HK-2 (cell line): ENCODE measurements around the gene CCDC141.
A peak's percentile ranks its signal among the peaks of the same experiment; 100 is the strongest.

Source experiments
- DNase-seq: peaks from one replicate; pipeline ENCODE4 v3.0.0-alpha.2; 2018; ENCODE audit not compliant: unreplicated experiment

Gene CCDC141

GRCh38 chr2:178980815-178981214 is 69.1 kb downstream of the CCDC141 start:
- no peak for DNase-seq

- DNase-seq = no peak
These were observed 71.3 kb downstream of the CCDC141 start for GRCh38 chr2:178978667-178979066.

DNA sequence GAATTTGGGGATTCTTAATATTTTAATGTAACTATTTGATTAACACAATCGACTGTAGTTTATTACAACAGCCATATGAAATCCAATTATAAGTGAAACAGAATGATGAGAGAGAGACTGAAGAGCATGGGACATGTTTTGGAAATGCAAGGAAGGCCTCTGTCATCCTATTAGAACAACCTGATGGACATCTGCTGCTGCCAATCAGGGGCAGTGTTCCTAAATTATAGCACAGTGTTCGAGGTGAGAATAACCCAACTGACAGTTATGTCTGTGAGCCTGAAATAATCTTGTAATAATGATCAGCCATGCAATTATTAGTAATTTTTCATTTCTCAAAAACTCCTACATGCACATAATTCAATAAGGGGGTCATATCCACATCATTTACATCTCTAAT is 73.6 kb downstream of the CCDC141 start:
- no peak for DNase-seq

DNA sequence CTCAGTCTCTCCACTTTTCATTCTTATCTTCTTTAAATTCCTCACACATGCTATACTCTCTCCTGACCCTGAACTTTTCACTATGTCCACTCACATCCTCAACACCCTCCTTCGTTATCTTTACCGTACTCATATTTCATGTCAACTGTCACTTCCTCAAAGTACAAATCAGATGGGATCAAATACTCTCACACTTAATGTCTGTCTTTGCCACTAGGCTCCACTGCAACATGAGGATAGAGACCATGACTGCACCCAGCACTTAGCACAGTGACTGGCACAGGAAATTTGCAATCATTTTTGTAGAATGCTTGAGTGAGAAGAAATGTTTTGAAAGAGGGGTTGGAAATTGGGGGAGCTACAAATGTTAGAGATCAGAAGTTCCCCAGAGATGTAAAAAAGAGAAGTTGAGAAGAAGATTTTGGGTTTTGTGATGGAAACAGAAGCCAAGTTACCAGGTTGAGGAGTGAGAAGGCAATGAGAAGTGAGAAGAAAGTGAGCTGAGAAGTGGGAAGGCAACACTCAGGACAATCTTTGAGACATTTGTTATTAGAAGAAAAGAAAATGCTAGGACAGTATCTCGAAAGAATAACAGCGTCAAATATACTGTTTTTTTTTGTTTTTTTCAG is 87.0 kb downstream of the CCDC141 start:
- DNase-seq = no peak

DNA sequence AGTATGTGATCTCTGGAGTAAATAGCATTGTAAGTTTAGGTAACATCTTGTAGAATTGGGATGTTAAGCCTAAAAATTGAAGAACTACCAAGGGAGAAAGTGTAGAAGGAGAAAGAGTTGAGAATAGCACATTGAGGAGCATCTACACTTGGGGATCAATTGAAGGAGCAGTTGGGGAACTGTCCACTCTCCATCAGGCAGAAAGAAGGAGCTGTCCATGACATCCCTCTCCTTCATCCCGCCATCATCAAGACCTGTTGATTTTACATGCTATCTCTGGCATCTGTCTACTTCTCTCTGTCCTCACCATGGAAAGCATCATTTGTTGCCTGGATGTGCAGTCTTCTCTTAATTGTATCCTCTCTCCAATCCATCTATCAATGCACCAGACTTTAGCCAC is 87.8 kb downstream of the CCDC141 start:
- no peak for DNase-seq

DNA sequence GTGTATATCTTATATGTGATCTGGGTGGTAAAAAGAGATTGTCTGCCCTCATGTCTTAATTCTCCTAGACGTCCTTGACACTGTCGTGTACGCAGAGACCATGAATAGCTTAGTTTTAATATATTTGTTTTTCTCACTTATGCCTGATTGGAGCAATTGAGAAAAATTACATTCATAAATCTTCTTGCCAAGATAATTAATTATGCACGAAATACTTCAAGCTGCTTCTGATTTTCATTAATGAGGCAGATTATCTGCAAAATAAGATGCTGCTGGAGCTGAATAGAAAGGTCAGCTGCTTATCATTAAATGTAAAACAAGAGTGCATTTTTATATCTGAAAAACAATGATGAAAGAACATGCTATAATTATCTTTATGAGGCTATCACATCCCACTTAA is 95.9 kb downstream of the CCDC141 start:
- no peak for DNase-seq

DNA sequence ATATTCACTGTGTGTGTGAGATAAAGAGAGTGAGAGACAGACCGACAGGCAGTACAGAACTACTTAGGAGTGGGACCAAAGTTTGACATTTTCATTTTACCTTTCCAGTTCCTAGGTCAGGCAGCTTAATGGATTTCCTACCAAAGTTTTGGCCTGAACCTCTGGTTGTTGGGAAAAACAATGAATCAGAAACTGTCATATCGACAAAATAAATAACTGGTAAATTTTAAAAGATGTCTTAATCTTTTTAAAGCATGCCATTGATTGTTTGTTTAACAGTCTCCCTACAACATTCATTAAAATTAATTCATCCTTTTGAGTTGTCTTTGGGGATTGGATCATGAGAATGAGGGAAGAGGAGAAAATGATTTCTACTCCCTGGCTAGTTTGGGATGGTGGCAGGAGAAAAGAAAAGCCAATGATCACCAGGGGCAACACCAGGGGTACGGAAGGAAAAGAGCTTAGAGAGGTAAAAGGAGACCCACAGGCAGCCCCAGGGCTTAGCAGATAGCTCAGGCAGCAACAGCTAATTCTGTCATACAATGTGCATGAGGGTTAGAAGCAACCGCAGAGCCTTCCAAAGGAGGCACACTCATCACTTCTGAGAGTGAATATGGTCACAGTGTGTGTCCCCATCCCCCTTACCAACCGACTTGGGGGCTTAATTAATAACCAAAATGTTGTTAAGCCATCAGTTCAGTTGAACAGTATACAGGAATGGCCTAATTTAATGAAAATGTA is 98.5 kb downstream of the CCDC141 start:
- no peak for DNase-seq

DNA sequence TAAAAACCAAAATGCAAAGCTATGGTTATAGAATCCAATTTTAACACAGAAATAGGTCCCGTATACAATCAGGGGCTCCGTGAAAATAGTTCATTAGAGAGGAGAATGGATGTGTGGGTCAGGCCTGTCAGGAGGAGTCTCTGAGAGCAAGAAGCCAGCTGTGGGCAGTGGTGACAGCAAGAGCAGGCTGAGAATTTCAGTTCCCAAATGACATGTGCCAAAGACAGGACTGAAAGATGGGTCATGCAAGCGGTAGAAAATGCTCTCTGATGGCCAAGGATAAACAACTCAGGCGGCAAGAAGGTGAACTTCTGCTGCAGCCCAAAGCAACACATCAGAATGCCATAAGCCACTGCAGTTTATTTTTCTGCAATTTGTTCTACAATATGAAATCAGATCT is 100.4 kb downstream of the CCDC141 start:
- DNase-seq = no peak

GRCh38 chr2:178949151-178949550 is 100.8 kb downstream of the CCDC141 start:
- no peak for DNase-seq

DNA sequence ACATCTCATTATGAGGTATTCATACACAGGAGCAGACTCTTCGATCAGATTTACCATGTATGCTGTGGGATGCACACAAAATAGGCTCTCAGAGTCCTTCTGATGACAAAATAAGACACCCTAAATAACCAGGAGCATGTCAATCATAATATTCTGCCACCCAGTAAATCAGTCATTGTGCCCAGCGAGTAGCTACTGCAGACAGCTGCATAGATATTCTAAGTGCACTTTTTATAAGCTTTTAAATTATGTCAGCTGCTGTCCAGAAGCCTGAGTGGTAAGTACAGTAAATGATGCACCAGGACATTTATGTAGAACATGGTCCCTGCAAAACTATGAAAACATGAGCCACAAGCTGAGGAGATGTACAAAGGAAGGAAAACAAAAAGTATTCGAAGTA is 102.9 kb downstream of the CCDC141 start:
- DNase-seq = no peak

DNA sequence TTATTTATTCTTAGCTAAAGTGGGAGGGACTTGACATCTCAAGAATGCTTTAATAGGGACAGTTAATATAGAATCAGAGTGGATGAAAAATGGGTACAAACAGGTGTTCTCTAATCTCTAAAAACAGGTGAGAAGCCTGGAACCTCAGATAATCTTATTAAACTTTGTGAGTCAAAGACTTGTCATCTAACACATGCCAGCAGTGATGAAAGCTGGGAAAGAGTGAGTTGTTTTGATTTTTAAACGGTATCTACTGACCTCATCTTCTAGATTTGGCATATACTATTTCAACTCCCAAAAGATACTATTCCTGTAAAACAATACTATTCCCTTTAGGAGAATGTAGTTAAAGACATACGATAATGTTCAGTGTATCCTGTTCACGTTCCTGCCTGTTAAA is 103.4 kb downstream of the CCDC141 start:
- no peak for DNase-seq

DNA sequence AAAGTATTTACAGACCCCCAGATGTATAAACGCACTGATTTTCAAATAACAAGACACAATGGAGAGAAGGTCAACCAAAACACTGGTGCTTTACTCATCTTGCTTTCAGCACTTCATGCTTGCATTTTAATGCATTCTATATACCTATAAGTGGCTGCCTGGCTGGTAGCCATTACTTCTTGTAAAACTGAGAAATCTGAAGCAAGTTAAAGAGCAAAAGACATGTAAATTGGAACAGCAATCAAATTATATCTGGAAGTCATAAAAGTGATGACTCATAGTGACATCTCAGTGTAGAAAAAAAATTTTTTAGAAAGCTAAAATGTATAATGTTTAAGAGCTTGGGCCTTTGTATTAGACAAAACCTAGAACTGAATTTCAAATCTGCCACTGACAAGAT is 106.2 kb downstream of the CCDC141 start:
- no peak for DNase-seq

GRCh38 chr2:178934571-178934970 is 115.4 kb downstream of the CCDC141 start:
- no peak for DNase-seq

GRCh38 chr2:178933493-178933892 is 116.4 kb downstream of the CCDC141 start:
- DNase-seq = no peak

DNA sequence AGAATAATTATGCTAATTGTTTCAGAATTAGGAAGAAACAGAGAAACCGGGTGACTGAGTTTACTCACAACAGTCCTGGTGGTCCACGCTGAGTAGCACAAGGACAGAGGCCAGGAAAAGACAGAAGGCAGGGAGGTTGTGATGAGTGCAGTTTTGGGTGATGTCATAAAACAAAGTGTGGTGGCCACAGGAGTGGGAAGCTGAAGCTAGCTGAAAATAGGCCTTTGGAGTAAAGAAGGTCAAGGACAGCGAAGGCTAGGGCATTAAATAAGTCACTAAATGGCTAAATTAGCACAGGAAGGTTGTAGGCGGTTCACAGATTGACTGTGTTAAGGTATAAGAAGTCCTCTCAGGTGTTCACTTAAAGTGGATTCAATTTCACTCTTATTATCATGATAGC is 121.9 kb downstream of the CCDC141 start:
- DNase-seq = no peak

- DNase-seq = no peak
These were observed 122.8 kb downstream of the CCDC141 start for GRCh38 chr2:178927173-178927572.

DNA sequence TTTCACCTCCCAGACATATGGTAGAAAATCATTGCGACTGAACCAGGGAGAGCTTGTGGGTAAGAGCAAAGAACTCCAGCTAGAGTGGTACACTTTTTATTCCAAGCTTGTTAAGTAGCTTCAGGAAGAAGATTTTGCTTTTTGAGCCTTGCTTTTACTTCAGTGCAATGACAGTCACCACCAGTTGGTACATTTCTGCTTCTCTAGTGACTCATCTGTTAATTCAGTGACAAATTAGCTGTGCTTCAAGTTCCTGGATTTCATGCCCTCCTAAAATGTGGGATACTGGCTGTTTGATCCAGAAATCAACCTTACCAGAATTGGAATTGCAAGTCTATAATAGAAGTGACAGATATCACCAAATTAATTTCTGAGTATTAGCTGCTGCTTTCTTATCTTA is 125.1 kb downstream of the CCDC141 start:
- DNase-seq = no peak

- DNase-seq = no peak
These were observed 126.4 kb downstream of the CCDC141 start for GRCh38 chr2:178923546-178923945.

DNA sequence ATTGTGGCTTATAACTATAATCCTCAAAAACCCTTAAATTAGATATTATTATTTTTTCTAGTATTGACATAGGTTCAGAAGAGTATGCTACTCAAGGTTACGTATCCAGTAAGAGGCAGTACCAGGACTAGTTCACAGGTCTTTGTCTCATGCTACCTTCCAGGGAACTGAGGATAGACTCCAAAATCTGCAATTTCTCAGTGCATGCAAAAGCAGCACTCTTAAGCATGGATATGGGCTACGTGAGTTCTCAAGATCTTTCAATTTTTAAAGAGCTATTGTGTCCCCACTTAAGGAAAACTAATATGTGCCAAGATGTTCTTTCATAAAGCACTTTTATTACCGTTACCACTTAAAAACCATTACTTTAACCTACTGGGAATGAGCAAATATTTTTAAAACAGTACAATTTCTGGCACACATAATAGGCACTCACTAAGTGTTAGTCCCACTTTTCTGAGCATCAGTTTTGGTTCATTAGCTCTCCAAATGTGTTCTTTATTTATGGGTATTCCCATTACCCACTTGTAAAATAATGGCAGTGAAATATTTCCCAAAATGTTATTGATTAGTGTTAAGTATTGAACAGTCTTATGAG is 128.9 kb downstream of the CCDC141 start:
- DNase-seq = no peak

DNA sequence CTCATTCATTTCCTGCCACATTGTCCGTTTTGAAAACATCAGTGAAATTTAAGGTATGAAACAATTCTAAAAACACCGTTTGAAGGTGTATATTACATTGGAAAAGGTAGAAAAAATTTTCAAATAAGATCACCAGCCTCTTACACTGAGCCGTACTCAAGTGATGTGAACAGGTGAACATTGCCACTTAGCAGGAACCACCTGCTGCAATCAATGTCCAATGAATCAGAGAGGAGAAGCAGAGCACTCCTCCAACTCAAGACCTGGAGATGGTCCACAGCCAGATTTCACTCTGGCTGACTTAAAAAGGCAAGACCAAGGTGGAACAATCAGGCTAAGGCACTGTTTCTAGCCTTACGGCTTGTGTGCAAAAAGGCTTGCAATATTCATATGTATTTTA is 132.4 kb downstream of the CCDC141 start:
- DNase-seq = no peak

DNA sequence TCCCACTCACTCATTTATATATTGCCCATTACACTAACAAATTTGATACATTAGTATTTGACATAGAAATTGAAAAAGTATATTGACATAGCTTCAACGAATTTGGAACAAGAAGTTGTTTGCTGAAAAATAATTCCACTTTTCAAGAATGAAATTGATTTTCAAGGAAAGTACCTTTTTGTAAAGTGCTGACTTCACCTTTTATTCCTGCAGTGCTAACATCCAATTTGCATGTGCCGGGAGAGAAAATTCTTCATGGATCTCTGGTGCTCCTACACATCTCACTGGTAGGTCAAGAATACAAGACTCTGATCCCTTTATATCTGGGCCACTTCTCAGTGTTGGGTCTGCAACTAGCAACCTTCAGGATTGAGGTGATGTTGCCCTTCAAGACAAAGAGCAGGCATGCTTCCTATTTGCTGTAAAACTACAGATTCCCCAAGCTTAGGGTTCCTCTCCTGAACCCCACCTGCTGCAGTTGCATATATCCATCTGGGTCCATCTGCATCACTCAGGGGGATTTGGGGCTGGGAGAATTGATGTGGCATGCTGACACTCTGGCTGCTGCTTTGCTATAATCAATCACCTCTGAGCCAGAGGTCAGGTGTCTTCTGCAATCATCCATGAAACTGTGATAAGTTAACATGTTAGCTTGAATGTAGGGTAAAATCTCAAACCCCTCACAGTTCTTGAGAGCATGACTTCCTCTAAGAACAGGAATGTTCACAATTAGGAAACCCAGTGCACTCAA is 134.3 kb downstream of the CCDC141 start:
- DNase-seq = no peak

- DNase-seq = peak; percentile 73
These were observed 135.6 kb downstream of the CCDC141 start for GRCh38 chr2:178914259-178914849.
